Measurements from ENCODE around the gene SPEG.

Gene SPEG

DNA sequence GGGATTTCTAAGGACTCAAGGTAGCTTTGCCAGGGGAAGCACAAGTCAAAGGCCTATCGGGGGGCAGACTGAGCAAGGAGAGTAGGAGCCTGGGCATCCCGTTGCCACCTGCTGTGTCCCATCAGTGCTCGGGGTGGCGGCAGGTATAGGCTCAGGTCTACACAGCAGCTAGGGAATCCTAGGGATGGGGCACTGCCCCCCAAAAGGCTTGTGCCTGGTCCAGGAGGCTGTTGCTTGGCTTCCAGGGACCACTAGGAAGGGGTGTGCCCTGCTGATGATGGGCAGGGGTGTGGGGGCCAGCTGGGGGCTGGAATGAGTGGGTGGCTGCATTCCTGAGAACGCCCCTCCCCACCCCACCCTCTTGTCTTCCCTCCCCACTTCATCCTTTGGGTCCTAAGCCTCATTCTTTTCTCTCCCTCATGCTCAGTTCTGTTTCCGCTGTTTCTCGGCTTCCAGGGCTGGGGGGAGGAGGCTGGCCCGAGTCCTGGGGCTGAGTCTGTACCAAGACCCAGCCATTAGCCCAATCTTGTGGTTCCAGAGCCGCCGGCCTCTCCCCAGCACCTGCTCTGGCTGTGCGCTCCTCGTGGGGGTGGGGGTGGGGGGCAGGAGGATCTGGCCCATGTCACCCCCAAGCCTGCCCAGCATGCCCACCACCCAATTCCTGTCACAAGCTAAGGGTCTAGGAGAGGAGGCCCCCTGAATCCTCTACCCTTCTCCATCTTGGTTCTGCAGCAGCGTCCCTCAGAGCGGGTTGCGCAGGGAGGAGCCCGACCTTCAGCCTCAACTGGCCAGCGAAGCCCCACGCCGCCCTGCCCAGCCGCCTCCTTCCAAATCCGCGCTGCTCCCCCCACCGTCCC, 12.8 kb downstream of the SPEG start:
- Histone ChIP-seq H3K36me3 (ENCODE audit: control insufficient read depth, insufficient read depth, low read length, severe bottlenecking) (no peaks in the 10 kb centered on the region), H3K4me3 (ENCODE audit: low read length) (no peak overlapping the region), H3K9me3 (ENCODE audit: control insufficient read depth, low read length) (no peaks in the 10 kb centered on the region), H3K27me3 (replicated peaks; ENCODE audit: control insufficient read depth, insufficient read depth, low read length) (no peaks in the 10 kb centered on the region), H3K4me1 (ENCODE audit: control insufficient read depth, insufficient read depth, low read length) (peaks cover 20% of the 10 kb centered on the region), H3K9ac (ENCODE audit: low read length) (no peak overlapping the region)
- DNase-seq (ENCODE audit: low read depth): no peak

DNA sequence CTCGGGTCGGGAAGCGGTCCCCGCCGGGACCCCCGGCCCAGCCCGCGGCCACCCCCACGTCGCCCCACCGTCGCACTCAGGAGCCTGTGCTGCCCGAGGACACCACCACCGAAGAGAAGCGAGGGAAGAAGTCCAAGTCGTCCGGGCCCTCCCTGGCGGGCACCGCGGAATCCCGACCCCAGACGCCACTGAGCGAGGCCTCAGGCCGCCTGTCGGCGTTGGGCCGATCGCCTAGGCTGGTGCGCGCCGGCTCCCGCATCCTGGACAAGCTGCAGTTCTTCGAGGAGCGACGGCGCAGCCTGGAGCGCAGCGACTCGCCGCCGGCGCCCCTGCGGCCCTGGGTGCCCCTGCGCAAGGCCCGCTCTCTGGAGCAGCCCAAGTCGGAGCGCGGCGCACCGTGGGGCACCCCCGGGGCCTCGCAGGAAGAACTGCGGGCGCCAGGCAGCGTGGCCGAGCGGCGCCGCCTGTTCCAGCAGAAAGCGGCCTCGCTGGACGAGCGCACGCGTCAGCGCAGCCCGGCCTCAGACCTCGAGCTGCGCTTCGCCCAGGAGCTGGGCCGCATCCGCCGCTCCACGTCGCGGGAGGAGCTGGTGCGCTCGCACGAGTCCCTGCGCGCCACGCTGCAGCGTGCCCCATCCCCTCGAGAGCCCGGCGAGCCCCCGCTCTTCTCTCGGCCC, 13.6 kb downstream of the SPEG start:
- no peak overlapping the region for H3K9ac ChIP-seq (ENCODE audit: low read length)

GRCh38 chr2:219448776-219449341, 14.2 kb downstream of the SPEG start:
- Histone ChIP-seq H3K27me3 (replicated peaks; ENCODE audit: control insufficient read depth, insufficient read depth, low read length) (no peaks in the 10 kb centered on the region), H3K9me3 (ENCODE audit: control insufficient read depth, low read length) (no peaks in the 10 kb centered on the region), H3K9ac (ENCODE audit: low read length) (no peak overlapping the region), H3K36me3 (ENCODE audit: control insufficient read depth, insufficient read depth, low read length, severe bottlenecking) (no peaks in the 10 kb centered on the region), H3K4me3 (ENCODE audit: low read length) (no peak overlapping the region), H3K4me1 (ENCODE audit: control insufficient read depth, insufficient read depth, low read length) (peaks cover 33% of the 10 kb centered on the region)
- no peak for DNase-seq (ENCODE audit: low read depth)

More for the DNA sequence above, 13.6 kb downstream of the SPEG start:
- Histone ChIP-seq H3K9me3 (ENCODE audit: control insufficient read depth, low read length) (no peaks in the 10 kb centered on the region), H3K27me3 (replicated peaks; ENCODE audit: control insufficient read depth, insufficient read depth, low read length) (no peaks in the 10 kb centered on the region), H3K4me3 (ENCODE audit: low read length) (no peak overlapping the region), H3K36me3 (ENCODE audit: control insufficient read depth, insufficient read depth, low read length, severe bottlenecking) (no peaks in the 10 kb centered on the region), H3K4me1 (ENCODE audit: control insufficient read depth, insufficient read depth, low read length) (peaks cover 27% of the 10 kb centered on the region)
- DNase-seq (ENCODE audit: low read depth): no peak

DNA sequence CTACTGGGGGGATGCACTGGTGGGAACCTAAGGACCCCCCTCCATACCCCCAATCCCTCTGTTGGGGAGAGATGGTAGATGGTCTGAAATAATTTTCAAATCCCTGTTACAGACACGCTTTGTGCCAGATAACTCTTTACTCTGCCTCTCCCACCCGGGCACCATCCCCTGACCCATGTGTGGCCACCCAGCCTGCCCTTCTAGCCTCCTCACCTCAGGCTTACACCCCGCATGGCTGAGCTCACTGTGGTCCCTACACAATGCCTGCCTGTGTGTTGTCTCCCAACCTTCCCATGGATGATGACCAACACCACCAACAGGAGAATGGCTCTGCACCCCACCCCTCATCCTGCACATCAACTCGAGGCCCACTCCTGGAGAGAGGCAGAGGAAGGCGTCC, 15.0 kb downstream of the SPEG start:
- H3K4me3 ChIP-seq (ENCODE audit: low read length): no peak overlapping the region
- no peaks in the 10 kb centered on the region for H3K27me3 ChIP-seq (replicated peaks; ENCODE audit: control insufficient read depth, insufficient read depth, low read length)
- H3K4me1 ChIP-seq (ENCODE audit: control insufficient read depth, insufficient read depth, low read length): peaks cover 37% of the 10 kb centered on the region
- no peaks in the 10 kb centered on the region for H3K9me3 ChIP-seq (ENCODE audit: control insufficient read depth, low read length)
- no peak for DNase-seq (ENCODE audit: low read depth)
- no peak overlapping the region for H3K9ac ChIP-seq (ENCODE audit: low read length)
- no peaks in the 10 kb centered on the region for H3K36me3 ChIP-seq (ENCODE audit: control insufficient read depth, insufficient read depth, low read length, severe bottlenecking)

- no peaks in the 10 kb centered on the region for H3K36me3 ChIP-seq (ENCODE audit: control insufficient read depth, insufficient read depth, low read length, severe bottlenecking)
Measured at GRCh38 chr2:219451661-219452360, 17.2 kb downstream of the SPEG start.

GRCh38 chr2:219452361-219453317, 18.0 kb downstream of the SPEG start:
- H3K4me3 ChIP-seq (ENCODE audit: low read length): peak overlapping the region; percentile 66
- peak; percentile 96 for DNase-seq (ENCODE audit: low read depth)

More at GRCh38 chr2:219451661-219452360, 17.2 kb downstream of the SPEG start:
- H3K9me3 ChIP-seq (ENCODE audit: control insufficient read depth, low read length): no peaks in the 10 kb centered on the region
- H3K9ac ChIP-seq (ENCODE audit: low read length): peak overlapping the region; percentile 62
- DNase-seq (ENCODE audit: low read depth): no peak
- H3K4me1 ChIP-seq (ENCODE audit: control insufficient read depth, insufficient read depth, low read length): peaks cover 28% of the 10 kb centered on the region
- no peak overlapping the region for H3K4me3 ChIP-seq (ENCODE audit: low read length)
- H3K27me3 ChIP-seq (replicated peaks; ENCODE audit: control insufficient read depth, insufficient read depth, low read length): no peaks in the 10 kb centered on the region

GRCh38 chr2:219453671-219454590, 19.3 kb downstream of the SPEG start:
- peaks cover 28% of the 10 kb centered on the region for H3K4me1 ChIP-seq (ENCODE audit: control insufficient read depth, insufficient read depth, low read length)
- H3K9me3 ChIP-seq (ENCODE audit: control insufficient read depth, low read length): no peaks in the 10 kb centered on the region
- no peaks in the 10 kb centered on the region for H3K36me3 ChIP-seq (ENCODE audit: control insufficient read depth, insufficient read depth, low read length, severe bottlenecking)
- H3K27me3 ChIP-seq (replicated peaks; ENCODE audit: control insufficient read depth, insufficient read depth, low read length): no peaks in the 10 kb centered on the region
- H3K9ac ChIP-seq (ENCODE audit: low read length): peak overlapping the region; percentile 86
- peak overlapping the region; percentile 66 for H3K4me3 ChIP-seq (ENCODE audit: low read length)
- DNase-seq (ENCODE audit: low read depth): peak; percentile 90

More at GRCh38 chr2:219452361-219453317, 18.0 kb downstream of the SPEG start:
- Histone ChIP-seq H3K9me3 (ENCODE audit: control insufficient read depth, low read length) (no peaks in the 10 kb centered on the region), H3K9ac (ENCODE audit: low read length) (peak overlapping the region; percentile 86), H3K27me3 (replicated peaks; ENCODE audit: control insufficient read depth, insufficient read depth, low read length) (no peaks in the 10 kb centered on the region), H3K4me1 (ENCODE audit: control insufficient read depth, insufficient read depth, low read length) (peaks cover 28% of the 10 kb centered on the region), H3K36me3 (ENCODE audit: control insufficient read depth, insufficient read depth, low read length, severe bottlenecking) (no peaks in the 10 kb centered on the region)

DNA sequence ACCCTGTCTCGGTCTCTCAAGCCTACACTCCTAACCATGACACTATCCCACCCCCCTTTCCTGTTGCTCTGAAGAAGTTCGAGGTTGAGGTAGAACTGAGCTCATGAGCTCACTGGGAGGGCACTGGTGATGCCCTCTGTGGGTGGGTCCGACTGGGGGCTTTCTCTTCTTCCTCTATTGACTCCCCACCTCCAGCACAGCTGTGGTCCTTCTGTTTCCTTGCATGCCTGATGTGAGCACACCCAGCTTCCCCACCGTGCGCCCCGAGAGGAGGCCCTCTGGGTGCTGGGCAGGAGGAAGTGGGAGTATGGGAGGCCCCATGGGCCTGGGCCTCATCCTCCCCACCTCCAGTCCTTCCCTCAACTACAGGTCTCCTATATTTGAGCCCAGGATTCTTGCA, 20.9 kb downstream of the SPEG start:
- DNase-seq (ENCODE audit: low read depth): no peak
- no peak overlapping the region for H3K9ac ChIP-seq (ENCODE audit: low read length)
- H3K4me1 ChIP-seq (ENCODE audit: control insufficient read depth, insufficient read depth, low read length): peaks cover 40% of the 10 kb centered on the region
- H3K9me3 ChIP-seq (ENCODE audit: control insufficient read depth, low read length): no peaks in the 10 kb centered on the region
- no peaks in the 10 kb centered on the region for H3K27me3 ChIP-seq (replicated peaks; ENCODE audit: control insufficient read depth, insufficient read depth, low read length)
- no peaks in the 10 kb centered on the region for H3K36me3 ChIP-seq (ENCODE audit: control insufficient read depth, insufficient read depth, low read length, severe bottlenecking)
- no peak overlapping the region for H3K4me3 ChIP-seq (ENCODE audit: low read length)

DNA sequence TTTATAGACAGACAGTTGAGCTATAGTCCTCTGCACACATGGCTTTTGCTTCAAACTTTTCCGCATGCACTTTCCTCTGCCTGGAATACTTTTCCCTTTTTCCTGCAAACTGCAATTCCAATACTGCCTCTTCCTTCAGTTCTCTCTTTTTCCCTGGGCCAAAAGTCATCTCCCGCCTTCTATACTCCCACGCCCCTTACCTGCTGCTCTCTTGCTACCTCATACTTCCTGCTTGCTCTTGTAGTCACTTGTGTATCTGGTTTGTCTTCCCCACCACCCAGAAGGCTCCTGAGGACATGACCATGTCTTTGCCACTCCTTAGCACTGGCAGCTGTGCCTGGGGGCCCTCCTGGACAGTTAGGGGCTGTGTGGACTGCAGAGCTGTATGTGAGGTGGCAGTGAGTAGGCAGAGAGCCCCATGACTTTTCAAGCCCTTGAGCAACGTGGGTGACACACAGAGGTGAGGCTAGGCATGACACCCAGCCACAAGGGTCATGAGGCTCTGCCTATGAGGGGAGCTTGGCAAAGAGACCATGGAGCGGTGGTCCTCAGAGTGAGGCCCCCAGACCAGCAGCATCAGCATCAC, 23.2 kb downstream of the SPEG start:
- no peaks in the 10 kb centered on the region for H3K36me3 ChIP-seq (ENCODE audit: control insufficient read depth, insufficient read depth, low read length, severe bottlenecking)
- DNase-seq (ENCODE audit: low read depth): no peak
- H3K9me3 ChIP-seq (ENCODE audit: control insufficient read depth, low read length): no peaks in the 10 kb centered on the region
- no peaks in the 10 kb centered on the region for H3K27me3 ChIP-seq (replicated peaks; ENCODE audit: control insufficient read depth, insufficient read depth, low read length)
- H3K4me3 ChIP-seq (ENCODE audit: low read length): no peak overlapping the region
- H3K4me1 ChIP-seq (ENCODE audit: control insufficient read depth, insufficient read depth, low read length): peaks cover 34% of the 10 kb centered on the region
- H3K9ac ChIP-seq (ENCODE audit: low read length): no peak overlapping the region
